COLO829 (cell line): ENCODE data around the gene TSPAN31.
A peak's percentile ranks its signal among the peaks of the same experiment; 100 is the strongest.
"Not testable (repeated sequence)": the region's sequence is repeated elsewhere in the genome, so short reads cannot be mapped to it uniquely, and the experiment has no call there.

Experiments used
- DNase-seq: peaks from one replicate; pipeline ENCODE4 v3.0.0; 2012; ENCODE audit warnings: low spot score

TSPAN31 gene, protein sequence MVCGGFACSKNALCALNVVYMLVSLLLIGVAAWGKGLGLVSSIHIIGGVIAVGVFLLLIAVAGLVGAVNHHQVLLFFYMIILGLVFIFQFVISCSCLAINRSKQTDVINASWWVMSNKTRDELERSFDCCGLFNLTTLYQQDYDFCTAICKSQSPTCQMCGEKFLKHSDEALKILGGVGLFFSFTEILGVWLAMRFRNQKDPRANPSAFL

DNA sequence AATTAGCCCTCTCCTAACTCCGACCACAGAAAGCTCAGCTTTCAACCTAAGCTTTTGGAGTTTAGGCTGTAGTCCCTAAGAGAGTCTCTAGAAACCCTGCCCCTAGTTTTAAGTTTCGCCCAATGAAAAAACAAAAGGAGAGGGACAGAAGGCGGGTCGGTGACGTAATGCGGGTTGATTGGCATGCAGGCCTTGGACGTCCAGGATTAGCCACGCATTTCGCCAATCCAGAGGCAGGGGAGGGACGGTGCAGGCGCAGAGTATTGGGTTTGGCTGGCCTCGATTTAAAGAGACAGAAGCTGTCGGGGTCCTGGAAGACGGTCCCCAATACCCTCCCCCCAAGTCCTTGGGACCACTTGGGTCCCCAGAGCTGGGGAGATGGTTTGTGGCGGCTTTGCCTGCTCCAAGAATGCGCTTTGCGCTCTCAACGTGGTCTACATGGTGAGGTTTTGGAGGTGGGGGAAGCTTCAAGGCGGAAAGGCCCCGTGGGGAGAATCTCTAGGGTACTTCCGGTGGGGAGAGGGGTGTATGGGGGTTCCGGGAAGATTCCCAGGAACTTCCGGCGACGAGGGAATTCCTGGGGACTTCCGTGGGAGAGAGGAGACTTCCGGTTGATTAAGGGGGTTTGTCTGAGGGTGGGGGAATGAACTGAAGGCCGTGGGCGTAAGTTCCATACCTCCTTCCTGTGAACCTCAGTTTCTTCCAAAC lies at the start of gene TSPAN31:
Gene TSPAN31 (plus strand): TSS at position 263 of the 708 bp plus-strand sequence. CDS start 116 bp downstream, at position 379.
- DNase-seq = peak; percentile 100

DNA sequence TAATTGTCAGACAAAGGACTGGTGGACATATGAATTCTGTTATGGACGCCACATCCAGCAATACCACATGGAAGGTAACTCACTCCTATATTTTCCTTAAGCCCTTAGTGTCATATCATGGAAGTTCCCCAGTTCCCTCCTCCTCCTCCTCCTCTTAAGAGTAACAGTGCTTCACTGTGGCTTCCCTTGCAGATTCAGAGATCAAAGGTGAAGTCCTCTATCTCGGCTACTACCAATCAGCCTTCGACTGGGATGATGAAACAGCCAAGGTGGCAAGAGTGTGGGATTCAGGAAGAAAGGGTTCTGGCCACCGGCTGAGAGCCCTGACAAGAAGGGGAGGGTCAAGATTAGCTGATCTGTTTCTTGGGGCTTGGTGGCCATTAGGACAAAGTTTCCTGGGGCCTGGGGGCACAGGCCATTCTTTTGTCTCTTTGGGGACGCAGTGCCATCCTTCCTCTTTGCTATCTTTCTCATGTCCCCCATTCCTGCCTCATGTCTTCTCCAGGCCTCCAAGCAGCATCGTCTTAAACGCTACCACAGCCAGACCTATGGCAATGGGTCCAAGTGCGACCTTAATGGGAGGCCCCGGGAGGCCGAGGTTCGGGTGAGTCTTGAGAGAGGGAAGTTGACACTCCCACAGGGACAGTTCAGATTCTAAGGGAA lies 48.9 kb upstream of the TSPAN31 start:
- DNase-seq = no peak

DNA sequence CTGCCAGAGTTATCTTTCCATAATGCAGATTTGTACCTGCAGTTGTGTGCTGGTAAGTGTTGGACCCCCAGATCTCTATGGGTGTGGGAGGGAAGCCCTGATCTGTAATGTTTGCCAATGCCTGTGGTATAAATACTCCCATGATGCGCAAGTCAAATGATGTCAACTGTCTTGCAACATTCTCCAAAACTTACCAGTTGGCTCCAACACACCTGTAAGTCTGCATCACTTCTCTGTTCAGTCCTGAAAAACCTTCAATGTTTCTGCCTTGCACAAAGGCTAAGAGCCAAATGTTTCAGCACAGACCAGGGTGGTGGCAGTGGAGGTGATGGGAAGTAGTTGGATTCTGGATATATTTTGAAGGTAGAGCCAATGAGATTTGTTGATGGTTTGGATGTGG lies 47.8 kb upstream of the TSPAN31 start:
- no peak for DNase-seq

DNA sequence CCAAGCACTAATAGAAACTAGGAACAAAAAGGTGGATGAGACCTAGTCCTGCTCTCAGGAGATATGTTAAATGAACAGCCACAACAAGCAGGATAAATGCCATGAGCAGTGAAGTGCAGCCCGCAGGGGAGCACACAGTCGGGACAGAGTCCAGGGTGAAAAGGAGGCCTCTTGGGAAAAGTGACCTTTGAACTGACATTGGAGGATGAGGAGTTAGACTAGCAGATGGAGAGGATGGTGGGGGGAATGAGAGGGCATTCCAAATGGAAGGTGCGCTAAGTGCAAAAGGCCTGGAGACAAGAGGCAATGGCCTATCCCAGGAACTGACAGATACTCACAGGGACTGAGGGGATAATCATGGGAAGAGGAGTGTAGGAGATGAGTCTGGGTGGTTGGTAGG lies 46.4 kb upstream of the TSPAN31 start:
- DNase-seq = no peak

DNA sequence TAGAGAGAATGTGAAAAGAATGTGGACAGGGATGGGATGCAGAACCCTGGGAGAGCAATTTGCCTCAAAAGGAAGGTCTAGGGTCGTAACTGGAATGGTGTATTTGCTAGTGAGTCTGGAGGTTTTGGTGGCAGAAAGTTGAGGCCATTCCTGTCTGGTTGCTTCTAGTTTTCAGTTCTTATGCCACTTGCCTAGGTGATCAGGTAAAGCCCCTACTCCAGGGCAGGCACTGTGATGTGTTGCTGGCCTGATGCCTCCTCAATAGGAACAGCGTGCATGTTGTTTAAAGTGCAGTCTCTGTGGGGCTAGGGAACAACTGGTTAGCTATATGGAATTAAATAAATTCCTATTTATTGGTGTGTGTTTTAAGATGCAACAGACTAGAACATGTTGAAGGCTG lies 44.5 kb upstream of the TSPAN31 start:
- no peak for DNase-seq

DNA sequence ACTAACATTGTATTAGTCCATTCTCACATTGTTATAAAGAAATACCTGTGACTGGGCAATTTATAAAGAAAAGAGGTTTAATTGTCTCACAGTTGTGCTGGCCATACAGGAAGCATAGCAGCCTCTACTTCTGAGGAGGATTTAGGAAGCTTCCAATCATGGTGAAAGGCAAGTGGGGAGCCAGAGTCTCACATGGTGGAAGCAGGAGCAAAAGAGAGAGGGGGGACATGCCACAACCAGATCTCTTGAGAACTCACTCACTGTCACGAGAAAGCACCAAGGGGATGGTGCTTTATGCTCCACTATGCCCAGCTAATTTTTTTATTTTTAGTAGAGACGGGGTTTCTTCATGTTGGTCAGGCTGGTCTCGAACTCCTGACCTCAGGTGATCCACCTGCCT lies 37.6 kb upstream of the TSPAN31 start:
- DNase-seq = no peak

DNA sequence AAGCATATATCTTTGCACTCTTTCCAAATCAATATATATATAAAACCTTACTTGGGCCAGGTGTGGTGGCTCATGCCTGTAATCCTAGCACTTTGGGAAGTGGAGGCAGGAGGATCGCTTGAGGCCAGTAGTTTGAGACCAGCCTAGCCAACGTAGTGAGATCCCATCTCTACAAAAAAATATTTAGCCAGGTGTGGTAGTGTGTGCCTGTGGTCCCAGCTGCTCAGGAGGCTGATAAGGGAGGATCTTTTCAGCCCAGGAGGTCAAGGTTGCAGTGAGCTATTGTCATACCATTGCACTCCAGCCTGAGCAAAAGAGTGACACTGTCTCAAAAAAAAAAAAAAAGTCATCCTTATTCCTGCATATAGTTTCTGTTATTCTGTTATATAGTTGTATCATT lies 36.5 kb upstream of the TSPAN31 start:
- DNase-seq = no peak

DNA sequence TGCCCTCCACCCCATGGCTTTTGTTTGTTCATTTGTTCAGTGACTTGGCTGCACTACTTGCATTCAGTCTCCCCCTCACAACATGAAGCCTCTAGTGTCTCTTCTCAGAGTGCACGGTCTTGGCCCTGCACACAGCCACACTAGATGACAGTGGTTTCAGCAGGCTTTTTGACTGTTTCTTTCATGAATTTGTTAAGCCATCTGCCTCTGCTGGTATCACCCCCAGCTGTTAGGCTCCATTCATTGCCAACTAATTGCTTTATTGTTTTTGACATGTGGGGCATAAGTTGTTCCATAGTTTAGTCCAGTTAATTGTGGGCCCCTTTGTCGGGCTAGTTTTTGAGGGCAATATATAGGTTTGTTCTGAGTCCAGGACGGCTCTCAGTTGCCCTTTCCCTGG lies 32.1 kb upstream of the TSPAN31 start:
- no peak for DNase-seq

DNA sequence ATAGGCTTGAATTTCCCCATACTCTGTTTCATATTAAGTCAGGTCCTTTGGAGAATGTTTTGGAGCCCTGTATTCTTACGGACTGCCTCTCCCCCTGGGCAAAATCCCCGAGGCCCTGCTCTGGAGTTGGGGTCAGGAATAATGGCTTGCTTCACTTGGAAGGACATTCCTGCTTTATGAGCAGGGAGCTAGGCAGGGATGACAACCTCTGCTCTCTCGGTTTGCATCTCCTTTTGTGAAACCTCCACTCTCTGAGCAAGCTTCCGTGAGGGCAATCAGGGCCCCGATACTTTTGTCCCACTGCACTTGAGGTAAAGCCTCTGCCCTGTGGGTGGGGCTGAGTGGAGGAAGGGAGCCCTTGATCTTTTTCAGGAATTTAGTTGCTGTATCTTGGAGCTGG lies 31.6 kb upstream of the TSPAN31 start:
- no peak for DNase-seq

DNA sequence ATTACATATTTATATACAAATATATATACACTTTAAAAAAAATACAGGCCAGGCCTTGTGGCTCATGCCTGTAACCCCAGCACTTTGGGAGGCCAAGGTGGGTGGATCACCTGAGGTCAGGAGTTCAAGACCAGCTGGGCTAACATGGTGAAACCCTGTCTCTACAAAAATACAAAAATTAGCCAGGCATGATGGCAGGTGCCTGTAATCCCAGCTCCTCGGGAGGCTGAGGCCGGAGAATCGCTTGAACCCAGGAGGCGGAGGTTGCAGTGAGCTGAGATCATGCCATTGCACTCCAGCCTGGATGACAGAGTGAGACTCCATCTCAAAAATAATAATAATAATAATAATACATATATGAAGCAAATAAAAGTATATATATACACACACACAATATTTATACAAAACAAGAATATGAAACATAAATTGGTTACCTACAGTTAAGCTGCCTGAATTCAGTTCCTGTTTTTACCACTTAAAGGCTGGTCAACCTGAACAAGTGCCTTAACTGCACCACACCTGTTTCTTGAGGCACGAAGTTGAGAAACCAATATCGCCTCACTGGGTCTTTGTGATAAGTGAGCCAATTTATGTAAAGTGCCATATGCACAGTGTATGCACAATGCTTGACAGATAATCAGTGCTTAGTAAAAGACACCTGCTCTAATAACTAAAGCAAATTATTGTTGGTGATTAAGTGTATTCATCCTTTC lies 29.6 kb upstream of the TSPAN31 start:
- DNase-seq = not testable (repeated sequence)

DNA sequence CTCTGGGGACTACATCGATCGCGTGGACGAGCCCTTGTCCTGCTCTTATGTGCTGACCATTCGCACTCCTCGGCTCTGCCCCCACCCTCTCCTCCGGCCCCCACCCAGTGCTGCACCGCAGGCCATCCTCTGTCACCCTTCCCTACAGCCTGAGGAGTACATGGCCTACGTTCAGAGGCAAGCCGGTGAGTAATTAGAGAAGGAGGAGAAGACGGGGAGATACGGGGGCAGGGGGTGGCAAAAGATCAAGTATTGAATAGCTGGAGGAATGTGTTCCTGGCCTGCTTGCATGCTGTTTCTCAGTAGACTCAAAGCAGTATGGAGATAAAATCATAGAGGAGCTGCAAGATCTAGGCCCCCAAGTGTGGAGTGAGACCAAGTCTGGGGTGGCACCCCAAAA lies 29.1 kb upstream of the TSPAN31 start:
- no peak for DNase-seq

DNA sequence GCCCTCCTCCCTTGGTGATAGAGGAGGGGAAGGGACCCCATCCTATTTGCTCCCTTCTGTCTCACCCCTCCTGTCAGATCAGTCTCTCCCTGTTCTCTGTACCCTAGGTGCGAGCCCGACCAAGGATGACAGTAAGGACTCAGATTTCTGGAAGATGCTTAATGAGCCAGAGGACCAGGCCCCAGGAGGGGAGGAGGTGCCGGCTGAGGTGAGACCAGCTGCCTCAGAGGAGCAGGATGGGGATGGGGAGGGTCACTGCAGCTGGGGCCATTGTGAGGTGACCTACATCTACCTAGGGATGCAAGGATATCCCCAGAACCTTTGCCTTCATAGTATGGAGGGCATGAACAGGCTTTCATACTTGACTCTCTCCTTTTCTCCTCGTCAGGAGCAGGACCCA lies 28.5 kb upstream of the TSPAN31 start:
- DNase-seq = no peak

DNA sequence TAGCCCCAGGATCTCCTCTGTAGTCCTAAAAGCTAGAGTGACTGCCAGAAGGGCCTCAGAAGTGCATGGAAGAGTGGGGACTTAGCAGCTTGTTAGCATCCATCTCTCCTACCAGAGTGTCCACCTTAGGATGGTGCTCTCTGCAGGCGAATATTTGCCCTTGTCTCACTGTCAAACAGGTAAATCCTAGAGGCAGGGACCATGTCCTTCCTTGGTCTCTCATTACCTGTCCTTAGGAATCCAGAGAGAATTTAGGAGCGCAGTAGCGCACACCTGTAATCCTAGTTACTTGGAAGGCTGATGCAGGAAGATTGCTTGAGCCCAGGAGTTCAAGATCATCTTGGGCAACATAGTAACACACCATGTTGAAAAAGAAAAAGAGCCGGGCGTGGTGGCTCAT lies 27.7 kb upstream of the TSPAN31 start:
- DNase-seq = no peak

DNA sequence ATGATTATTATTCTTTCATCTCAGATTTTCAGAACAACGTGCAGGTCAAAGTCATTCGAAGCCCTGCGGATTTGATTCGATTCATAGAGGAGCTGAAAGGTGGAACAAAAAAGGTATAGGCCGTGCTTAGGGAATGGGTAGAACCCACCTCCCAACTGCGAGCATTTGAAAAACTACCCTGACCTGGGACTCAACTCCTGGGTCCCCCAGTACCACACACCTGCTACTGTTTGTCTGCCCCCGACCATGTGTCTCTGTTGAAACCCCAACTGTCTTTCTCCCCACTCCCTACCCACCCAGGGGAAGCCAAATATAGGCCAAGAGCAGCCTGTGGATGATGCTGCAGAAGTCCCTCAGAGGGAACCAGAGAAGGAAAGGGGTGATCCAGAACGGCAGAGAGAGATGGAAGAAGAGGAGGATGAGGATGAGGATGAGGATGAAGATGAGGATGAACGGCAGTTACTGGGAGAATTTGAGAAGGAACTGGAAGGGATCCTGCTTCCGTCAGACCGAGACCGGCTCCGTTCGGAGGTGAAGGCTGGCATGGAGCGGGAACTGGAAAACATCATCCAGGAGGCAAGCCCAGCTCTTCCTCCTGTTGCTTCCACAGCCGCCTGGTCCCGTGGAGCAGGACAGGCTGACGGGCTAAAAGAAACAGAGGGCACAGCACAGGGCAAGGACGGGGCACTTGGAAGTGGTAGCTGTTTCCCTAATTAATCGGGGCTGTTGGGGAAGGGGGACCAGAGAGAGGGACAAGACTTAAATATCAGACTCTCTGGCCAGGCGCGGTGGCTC lies 26.8 kb upstream of the TSPAN31 start:
- no peak for DNase-seq

DNA sequence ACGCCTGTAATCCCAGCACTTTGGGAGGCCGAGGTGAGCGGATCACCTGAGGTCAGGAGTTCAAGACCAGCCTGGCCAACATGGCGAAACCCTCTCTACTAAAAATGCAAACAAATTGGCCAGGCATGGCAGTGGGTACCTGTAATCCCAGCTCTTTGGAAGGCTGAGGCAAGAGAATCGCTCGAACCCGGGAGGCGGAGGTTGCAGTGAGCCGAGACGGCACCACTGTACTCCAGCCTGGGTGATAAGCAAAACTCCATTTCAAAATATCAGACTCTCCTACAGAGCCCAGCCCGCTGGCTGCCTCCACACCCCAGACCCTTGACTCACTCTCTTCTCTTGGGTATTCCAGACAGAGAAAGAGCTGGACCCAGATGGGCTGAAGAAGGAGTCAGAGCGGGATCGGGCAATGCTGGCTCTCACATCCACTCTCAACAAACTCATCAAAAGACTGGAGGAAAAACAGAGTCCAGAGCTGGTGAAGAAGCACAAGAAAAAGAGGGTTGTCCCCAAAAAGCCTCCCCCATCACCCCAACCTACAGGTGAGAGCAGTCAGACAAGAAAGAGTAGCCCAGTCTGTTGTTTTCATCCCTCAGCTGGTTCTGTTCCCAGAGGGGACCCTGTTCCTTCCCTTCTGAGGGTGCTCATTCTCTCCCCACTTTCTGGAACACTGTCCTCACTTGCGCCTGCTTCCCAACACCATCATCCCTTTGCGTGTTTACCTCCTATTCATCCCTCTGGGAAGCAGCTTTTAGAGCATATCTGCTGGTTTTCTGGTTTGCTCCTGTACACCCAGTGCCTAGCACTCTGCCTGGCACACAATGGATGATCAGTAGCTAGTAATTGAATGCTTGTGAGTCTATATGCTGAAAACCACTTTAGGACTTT lies 26.0 kb upstream of the TSPAN31 start:
- no peak for DNase-seq

DNA sequence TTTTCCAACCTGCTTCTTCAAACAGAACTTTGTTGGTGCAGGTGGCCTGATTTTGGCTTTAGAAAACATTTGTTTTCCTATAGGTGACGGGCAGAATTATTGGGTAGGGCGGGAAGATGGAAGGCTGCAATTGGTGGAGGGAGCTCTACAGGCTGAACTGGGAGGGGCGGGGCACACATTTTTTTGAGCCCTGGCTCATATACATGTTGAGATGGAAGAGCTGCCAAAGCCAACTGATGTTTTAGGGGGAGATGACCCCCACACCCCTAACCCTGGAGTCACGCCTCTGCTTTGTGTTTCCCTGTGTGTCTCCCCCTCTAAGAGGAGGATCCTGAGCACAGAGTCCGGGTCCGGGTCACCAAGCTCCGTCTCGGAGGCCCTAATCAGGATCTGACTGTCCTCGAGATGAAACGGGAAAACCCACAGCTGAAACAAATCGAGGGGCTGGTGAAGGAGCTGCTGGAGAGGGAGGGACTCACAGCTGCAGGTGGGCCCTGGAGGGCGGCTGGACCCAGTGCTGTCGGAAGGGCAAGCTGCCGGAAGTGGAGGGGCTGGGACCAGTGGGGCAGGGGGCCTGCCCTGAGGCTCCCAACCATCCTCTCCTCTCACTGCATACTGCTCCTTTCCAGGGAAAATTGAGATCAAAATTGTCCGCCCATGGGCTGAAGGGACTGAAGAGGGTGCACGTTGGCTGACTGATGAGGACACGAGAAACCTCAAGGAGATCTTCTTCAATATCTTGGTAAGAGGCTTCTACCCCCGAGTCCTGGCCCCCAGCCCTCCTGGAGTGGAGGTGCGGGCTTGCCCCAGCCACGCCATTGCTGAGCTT lies 24.8 kb upstream of the TSPAN31 start:
- DNase-seq = no peak

DNA sequence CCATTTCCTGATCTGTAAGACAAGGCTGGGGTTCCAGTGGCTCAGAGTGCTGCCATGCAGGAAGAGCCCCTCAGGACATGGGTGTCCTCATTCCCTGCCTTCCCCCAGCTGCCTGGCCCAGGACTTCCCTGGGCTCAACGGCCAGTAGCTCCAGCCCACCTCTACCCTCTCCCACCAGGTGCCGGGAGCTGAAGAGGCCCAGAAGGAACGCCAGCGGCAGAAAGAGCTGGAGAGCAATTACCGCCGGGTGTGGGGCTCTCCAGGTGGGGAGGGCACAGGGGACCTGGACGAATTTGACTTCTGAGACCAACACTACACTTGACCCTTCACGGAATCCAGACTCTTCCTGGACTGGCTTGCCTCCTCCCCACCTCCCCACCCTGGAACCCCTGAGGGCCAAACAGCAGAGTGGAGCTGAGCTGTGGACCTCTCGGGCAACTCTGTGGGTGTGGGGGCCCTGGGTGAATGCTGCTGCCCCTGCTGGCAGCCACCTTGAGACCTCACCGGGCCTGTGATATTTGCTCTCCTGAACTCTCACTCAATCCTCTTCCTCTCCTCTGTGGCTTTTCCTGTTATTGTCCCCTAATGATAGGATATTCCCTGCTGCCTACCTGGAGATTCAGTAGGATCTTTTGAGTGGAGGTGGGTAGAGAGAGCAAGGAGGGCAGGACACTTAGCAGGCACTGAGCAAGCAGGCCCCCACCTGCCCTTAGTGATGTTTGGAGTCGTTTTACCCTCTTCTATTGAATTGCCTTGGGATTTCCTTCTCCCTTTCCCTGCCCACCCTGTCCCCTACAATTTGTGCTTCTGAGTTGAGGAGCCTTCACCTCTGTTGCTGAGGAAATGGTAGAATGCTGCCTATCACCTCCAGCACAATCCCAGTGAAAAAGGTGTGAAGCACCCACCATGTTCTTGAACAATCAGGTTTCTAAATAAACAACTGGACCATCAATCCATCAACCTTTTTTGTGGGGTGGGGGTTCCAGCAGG lies 23.9 kb upstream of the TSPAN31 start:
- no peak for DNase-seq

DNA sequence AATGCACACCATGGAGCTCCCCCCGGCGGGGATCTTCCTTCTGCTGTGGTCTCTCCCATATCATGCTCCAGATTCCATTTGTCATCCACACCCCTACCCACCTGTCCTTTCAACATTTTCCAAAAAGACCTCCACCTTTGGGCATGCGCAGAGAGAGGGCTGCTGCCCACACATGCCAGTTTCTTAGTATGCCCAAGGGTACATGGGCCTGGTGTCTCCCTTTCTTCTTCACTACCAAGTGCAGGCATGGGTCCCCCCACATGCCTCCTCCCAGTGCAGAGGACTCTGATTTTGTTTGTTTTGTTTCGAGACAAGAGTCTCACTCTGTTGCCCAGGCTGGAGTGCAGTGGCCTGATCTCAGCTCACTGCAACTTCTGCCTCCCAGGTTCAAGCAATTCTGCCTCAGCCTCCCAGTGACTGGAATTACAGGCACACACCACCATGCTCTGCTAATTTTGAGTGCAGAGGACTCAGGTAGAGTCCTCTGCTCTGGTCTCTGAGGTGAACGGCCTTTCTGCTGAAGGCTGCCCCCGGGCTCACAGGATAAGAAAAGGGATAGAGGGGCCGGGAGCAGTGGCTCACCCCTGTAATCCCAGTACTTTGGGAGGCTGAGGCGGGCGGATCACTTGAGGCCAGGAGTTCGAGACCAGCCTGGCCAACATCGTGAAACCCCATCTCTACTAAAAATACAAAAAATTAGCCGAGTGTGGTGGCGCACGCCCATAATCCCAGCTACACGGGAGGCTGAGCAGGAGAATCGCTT lies 22.8 kb upstream of the TSPAN31 start:
- DNase-seq = not testable (repeated sequence)
